Neural crest cell (in vitro differentiated cells): ENCODE data around the gene ACVR1B. TPM values are rescaled to one million over a fixed set of nuclear protein-coding genes. Genes with fewer than 3 reads are reported as not detected.

ENCODE experiments used
- DNase-seq: peaks from one replicate; pipeline ENCODE4 v3.0.0; 2021; ENCODE audit warnings: low read depth, mixed read lengths, low spot score
- H3K27ac Mint-ChIP-seq: one replicate; pipeline ENCODE4 v1.8.0; 2021; ENCODE audit warnings: mild to moderate bottlenecking, mixed read lengths; ENCODE audit not compliant: unreplicated experiment
- H3K27me3 Mint-ChIP-seq: 2 replicates; pipeline ENCODE4 v1.8.0; 2021; ENCODE audit warnings: low read depth, mild to moderate bottlenecking, mixed read lengths
- H3K36me3 Mint-ChIP-seq: 2 replicates; pipeline ENCODE4 v1.8.0; 2021; ENCODE audit warnings: low read depth, mild to moderate bottlenecking, mixed read lengths
- H3K4me1 Mint-ChIP-seq: 2 replicates; pipeline ENCODE4 v1.8.0; 2021; ENCODE audit warnings: mixed read lengths
- H3K4me3 Mint-ChIP-seq: one replicate; pipeline ENCODE4 v1.8.0; 2021; ENCODE audit warnings: mild to moderate bottlenecking, mixed read lengths
- H3K9me3 Mint-ChIP-seq: 2 replicates; pipeline ENCODE4 v1.8.0; 2021; ENCODE audit warnings: mixed read lengths
- CTCF ChIP-seq: fragments of 200-600 bp; sonication (generic); conservative IDR thresholded peaks from 2 replicates; pipeline ENCODE4 v1.5.0; 2021; ENCODE audit warnings: antibody characterized with exemption, mild to moderate bottlenecking
- total RNA-seq: library from RNA; stranded (reverse); gene quantifications from 2 replicates; pipeline ENCODE4 v1.2.1, GENCODE V29; 2021

The ACVR1B gene
- total RNA-seq, 1 donor from 2014 or later: 34.3 TPM

DNA sequence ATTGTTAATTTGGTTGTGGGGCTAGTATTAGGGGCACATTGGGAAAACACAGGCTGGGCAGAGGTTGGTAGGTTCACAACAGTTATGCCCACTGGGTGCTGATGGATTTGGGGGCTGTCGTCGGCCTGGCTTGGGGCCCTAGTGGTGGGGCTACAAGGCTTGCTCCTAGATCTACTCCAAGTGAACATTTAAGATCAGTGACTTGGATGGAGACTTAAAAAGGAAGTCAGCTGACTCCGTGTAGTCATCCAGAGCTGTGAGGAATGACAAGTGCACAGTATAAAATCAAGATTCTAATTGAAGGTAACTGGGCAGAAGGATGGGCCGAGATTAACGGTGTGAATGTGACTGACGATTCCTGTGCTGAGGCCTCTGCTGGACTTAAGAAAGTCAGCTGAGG, 86.9 kb downstream of the ACVR1B start:
- no peaks in the 10 kb centered on the region for H3K36me3 Mint-ChIP-seq
- no peak for DNase-seq
- peaks cover 6% of the 10 kb centered on the region for H3K27me3 Mint-ChIP-seq
- H3K9me3 Mint-ChIP-seq: no peaks in the 10 kb centered on the region
- no peak for TF ChIP-seq CTCF
- peak overlapping the region; percentile 97 for H3K4me3 Mint-ChIP-seq
- peaks cover 48% of the 10 kb centered on the region for H3K4me1 Mint-ChIP-seq
- peak overlapping the region; percentile 90 for H3K27ac Mint-ChIP-seq

- DNase-seq: no peak
- Mint-ChIP-seq H3K9me3 (no peaks in the 10 kb centered on the region), H3K27ac (no peak overlapping the region), H3K36me3 (no peaks in the 10 kb centered on the region), H3K27me3 (peaks cover 3% of the 10 kb centered on the region), H3K4me3 (peak overlapping the region; percentile 69), H3K4me1 (peaks cover 50% of the 10 kb centered on the region)
- TF ChIP-seq CTCF: no peak
Measured at GRCh38 chr12:52041035-52041434, 89.5 kb downstream of the ACVR1B start.

DNA sequence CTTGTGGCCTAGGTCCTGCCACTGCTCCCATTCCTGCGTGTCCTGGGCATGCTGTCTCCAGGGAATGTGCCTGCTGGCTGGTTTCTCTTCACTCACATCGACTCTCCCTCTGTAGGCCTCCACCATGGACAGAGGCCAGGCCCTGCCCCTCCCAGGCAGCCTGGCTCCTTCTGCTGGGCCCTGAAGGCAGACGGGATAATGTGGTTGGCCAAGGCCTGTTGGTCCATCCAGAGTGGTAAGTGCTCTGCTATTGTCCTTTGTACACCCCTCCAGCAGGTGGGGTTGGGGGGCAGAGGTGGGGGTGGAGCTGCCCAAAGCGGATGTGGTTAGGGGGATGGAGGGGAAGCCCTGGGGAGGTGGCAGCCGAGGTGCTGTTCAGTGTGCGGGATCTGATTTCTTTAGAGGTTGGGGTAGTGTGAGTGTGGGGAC, 90.2 kb downstream of the ACVR1B start:
- Mint-ChIP-seq H3K36me3 (no peaks in the 10 kb centered on the region), H3K4me3 (no peak overlapping the region), H3K27ac (no peak overlapping the region), H3K27me3 (no peaks in the 10 kb centered on the region), H3K4me1 (peaks cover 51% of the 10 kb centered on the region), H3K9me3 (no peaks in the 10 kb centered on the region)
- no peak for TF ChIP-seq CTCF
- DNase-seq: no peak

DNA sequence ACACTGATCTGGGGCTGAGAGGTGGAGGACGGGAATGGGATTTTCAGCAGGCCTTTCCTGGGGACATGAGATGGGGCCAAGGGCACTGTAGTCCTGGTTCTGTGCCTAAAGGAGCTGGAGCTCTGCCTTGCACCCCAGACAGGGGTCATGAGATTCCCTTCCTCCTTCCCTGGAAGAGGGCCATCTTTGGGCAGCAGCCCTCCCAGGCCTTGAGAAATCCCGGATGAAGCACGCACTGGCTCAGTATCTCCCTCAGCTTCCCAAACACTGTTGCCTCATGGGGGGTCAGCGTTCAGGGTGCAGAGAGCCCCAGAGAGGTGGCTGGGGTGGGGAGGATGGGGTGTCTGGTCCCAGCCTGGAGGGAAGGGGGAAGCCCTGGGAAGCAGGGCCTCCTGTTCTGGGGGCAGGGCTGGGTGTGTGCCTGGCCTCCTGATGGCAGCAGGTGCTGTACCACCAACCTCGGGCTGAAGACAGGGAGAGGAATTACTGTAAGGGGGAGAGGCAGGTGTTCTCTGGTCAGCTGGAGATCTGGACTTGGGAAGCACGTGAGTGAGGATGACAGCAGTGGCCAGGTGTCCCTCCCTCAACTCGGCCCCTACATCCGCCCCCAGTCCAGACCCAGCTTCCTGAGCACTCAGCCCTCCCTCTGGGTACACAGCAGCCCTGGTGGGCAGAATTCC, 91.3 kb downstream of the ACVR1B start:
- no peaks in the 10 kb centered on the region for H3K27me3 Mint-ChIP-seq
- H3K9me3 Mint-ChIP-seq: no peaks in the 10 kb centered on the region
- DNase-seq: no peak
- H3K4me3 Mint-ChIP-seq: no peak overlapping the region
- H3K4me1 Mint-ChIP-seq: peaks cover 47% of the 10 kb centered on the region
- no peaks in the 10 kb centered on the region for H3K36me3 Mint-ChIP-seq
- no peak overlapping the region for H3K27ac Mint-ChIP-seq
- TF ChIP-seq CTCF: no peak

GRCh38 chr12:52043386-52044212, 92.1 kb downstream of the ACVR1B start:
- H3K27me3 Mint-ChIP-seq: no peaks in the 10 kb centered on the region
- peak overlapping the region; percentile 83 for H3K27ac Mint-ChIP-seq
- peaks cover 42% of the 10 kb centered on the region for H3K4me1 Mint-ChIP-seq
- no peaks in the 10 kb centered on the region for H3K36me3 Mint-ChIP-seq
- no peak for TF ChIP-seq CTCF
- no peaks in the 10 kb centered on the region for H3K9me3 Mint-ChIP-seq
- DNase-seq: no peak
- H3K4me3 Mint-ChIP-seq: no peak overlapping the region
